Duodenal mucosa (tissue), 2 donors: ENCODE measurements around the gene SNUPN.
A peak's percentile ranks its signal among the peaks of the same experiment; 100 is the strongest.

ENCODE experiments used
- H3K27ac ChIP-seq: one replicate; pipeline ENCODE4 v1.7.0; 2013; ENCODE audit warnings: low read depth, low read length
- H3K27me3 ChIP-seq, 2 donors: one replicate each; pipeline ENCODE4 v1.7.0; 2013; ENCODE audit warnings: low read length in 2 of 2, control low read depth in 1 of 2; ENCODE audit not compliant: insufficient read depth in 2 of 2, control insufficient read depth in 1 of 2
- H3K36me3 ChIP-seq, 2 donors: one replicate each; pipeline ENCODE4 v1.7.0; 2013; ENCODE audit warnings: low read length in 2 of 2, control low read depth in 1 of 2; ENCODE audit not compliant: insufficient read depth in 2 of 2, control insufficient read depth in 1 of 2
- H3K4me1 ChIP-seq, 2 donors: one replicate each; pipeline ENCODE4 v1.7.0; 2013; ENCODE audit warnings: low read length in 2 of 2, control low read depth in 1 of 2; ENCODE audit not compliant: insufficient read depth in 2 of 2, control insufficient read depth in 1 of 2
- H3K4me3 ChIP-seq, 2 donors: one replicate each; pipeline ENCODE4 v1.7.0; 2013; ENCODE audit warnings: low read length in 2 of 2, low read depth in 1 of 2
- H3K9ac ChIP-seq, 2 donors: one replicate each; pipeline ENCODE4 v1.7.0; 2013; ENCODE audit warnings: low read length in 2 of 2, low read depth in 1 of 2
- H3K9me3 ChIP-seq, 2 donors: one replicate each; pipeline ENCODE4 v1.7.0; 2013; ENCODE audit warnings: low read length in 2 of 2, control low read depth in 1 of 2; ENCODE audit not compliant: control insufficient read depth in 1 of 2

Gene SNUPN

DNA sequence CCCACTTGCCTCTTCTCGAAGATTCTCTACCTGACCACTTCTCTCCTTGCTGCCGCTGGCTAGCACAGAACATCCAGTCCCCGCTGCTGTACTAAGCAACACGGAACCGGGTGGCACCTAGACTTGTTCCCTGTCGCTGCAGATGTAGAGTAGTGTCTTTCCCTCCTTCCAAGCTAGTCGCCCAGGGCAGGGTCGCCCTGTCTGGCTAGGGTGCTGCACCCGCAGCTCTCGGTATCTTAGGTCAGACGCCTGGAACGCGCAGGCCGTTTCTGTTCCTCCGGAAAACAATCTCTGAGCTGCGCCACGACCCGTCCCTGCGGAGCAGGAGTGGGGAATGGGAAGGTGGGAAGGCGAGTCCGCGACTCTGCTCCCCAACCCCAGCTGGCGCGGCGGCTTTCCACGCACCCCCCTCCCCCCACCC lies 21.4 kb upstream of the SNUPN start:
- Histone ChIP-seq H3K9me3 (no peaks in the 10 kb centered on the region), H3K27me3 (no peaks in the 10 kb centered on the region), H3K27ac (peak overlapping the region; percentile 92), H3K9ac (peak overlapping the region; percentile 91 to 96), H3K4me3 (peak overlapping the region; percentile 87 to 97), H3K4me1 (peaks cover 38 to 42% of the 10 kb centered on the region in 2 donors), H3K36me3 (peaks cover 0 to 18% of the 10 kb centered on the region in 2 donors)

DNA sequence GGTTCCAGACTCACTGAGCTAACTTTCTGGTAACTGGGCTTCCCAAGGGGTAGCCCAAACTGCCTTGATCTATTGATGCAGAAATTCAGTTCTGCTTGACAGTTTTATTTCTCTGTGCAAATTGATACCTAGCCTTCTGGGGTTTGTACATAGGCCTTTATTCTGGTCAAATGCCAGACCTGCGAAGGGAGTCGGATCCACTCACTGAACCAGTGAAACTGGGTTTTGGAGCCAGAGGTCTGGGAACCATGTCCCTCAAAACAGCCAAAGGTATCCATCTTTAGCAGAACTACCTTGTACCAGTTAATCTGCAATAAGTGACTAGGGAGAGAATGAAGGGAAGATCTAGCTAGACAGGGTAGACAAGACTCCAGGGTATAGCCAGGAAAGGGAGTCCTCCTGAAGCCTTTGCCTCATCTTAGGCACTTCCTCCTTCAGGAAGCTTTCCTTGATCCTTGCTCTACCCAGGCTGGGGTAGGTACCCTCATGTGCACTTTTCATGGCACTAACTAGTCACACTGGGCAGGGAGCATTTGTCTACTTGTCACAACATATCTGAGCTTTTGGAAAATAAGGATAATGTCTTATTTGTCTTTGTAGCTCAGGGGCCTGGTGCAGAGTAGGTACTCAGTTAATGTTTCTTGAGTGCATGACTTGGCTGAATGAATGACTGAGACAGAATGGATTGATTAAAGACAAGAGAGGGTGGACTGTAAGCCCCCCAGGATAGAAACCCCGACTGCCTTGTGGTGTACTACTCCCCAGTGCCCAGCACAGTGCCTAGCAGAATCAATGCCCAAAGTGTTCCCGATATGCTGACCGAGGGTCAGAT lies 20.8 kb upstream of the SNUPN start:
- peak overlapping the region; percentile 92 for H3K27ac ChIP-seq
- peak overlapping the region; percentile 87 to 97 for H3K4me3 ChIP-seq
- peak overlapping the region; percentile 91 to 96 for H3K9ac ChIP-seq
- H3K9me3 ChIP-seq, result no peaks in the 10 kb centered on the region
- no peaks in the 10 kb centered on the region for H3K27me3 ChIP-seq
- peaks cover 32 to 39% of the 10 kb centered on the region in 2 donors for H3K4me1 ChIP-seq
- peaks cover 0 to 17% of the 10 kb centered on the region in 2 donors for H3K36me3 ChIP-seq

DNA sequence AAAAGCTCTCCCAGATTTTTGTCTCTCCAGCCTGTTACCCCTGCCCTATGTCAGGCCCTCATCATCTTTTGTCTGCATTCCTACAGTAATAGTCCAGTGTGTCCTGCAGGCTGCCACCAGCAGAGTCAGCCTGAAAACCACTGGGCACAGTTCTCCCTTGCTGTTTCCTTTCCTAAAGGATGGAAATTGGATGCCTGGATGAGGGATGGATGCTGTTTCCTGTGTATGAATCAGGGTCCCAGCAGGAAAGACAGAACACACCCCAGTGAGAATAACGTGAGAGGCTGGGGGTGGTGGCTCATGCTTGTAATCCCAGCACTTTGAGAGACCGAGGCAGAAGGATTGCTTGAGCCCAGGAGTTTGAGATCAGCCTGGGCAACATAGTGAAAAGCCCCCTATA lies 18.9 kb upstream of the SNUPN start:
- Histone ChIP-seq H3K9me3 (no peaks in the 10 kb centered on the region), H3K9ac (no peak overlapping the region), H3K27me3 (no peaks in the 10 kb centered on the region), H3K4me1 (peaks cover 19 to 28% of the 10 kb centered on the region in 2 donors), H3K36me3 (peaks cover 0 to 2% of the 10 kb centered on the region in 2 donors), H3K27ac (no peak overlapping the region), H3K4me3 (no peak overlapping the region)

DNA sequence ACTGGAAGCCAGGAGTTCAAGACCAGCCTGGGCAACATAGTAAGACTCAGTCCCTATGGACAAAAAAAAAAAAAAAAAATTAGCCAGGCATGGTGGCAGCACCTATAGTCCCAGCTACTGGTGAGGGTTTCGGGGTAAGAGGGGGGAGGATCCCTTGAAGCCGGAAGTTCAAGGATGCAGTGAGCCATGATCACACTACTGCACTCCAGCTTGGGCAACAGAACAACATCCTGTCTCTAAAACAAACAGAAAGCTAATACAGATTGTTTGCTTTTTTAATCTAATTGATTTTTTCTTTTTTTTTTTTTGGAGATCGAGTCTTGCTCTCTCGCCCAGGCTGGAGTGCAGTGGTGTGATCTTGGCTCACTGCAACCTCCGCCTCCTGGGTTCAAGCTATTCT lies 16.1 kb upstream of the SNUPN start:
- H3K4me3 ChIP-seq, result no peak overlapping the region
- no peaks in the 10 kb centered on the region for H3K36me3 ChIP-seq
- no peaks in the 10 kb centered on the region for H3K9me3 ChIP-seq
- no peaks in the 10 kb centered on the region for H3K27me3 ChIP-seq
- no peak overlapping the region for H3K27ac ChIP-seq
- peaks cover 22 to 40% of the 10 kb centered on the region in 2 donors for H3K4me1 ChIP-seq
- no peak overlapping the region for H3K9ac ChIP-seq

DNA sequence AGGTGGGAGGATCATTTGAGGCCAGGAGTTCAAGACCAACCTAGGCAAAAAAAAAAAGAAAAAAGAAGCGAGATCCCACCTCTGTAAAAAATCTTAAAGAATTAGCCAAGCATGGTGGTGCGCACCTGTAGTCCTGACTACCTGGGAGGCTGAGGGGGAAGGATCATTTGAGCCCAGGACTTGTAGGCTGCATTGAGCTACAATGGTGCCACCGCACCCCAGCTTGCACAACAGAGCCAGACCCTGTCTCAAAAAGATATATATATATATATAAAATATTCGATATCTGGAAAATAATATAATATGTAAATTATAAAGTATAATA lies 15.6 kb upstream of the SNUPN start:
- Histone ChIP-seq H3K4me1 (peaks cover 18 to 36% of the 10 kb centered on the region in 2 donors), H3K36me3 (no peaks in the 10 kb centered on the region), H3K9me3 (no peaks in the 10 kb centered on the region), H3K4me3 (peak overlapping the region in 1 of 2 donors; percentile 99), H3K9ac (no peak overlapping the region), H3K27me3 (no peaks in the 10 kb centered on the region), H3K27ac (no peak overlapping the region)

DNA sequence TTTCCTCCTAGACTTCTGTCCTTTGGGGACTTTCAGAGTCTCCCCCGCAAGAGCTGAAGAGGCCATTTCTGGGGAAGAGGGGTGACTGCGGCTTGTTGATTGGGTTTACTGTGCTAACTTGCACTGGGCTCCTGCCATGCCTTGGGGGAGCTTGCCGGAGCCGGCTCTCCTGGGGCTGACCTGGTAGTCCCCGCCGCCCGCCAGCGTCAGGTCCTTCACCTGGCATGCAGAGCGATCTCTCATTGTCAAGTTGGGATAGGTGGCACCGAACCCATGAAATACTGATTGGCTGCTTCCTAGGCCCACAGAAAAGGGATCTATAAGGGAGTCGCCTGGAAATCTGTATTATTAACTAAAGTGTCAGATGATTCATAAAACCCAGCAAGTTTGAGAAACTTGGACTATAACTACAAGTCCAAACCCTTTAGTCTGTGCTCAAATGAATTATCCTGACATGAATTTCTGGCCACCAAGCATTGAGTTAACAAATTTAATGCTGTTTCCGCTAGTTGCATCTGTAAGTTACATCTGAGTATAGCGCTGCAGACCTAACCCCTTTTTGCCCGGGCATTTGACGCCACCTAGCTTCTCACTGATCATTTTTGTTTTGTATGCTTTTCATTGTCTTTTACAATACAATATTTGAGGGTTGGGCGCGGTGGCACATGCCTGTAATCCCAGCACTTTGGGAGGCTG lies 15.1 kb upstream of the SNUPN start:
- no peaks in the 10 kb centered on the region for H3K9me3 ChIP-seq
- peaks cover 16 to 36% of the 10 kb centered on the region in 2 donors for H3K4me1 ChIP-seq
- H3K27ac ChIP-seq, result peak overlapping the region; percentile 85
- peak overlapping the region; percentile 93 to 99 for H3K9ac ChIP-seq
- no peaks in the 10 kb centered on the region for H3K27me3 ChIP-seq
- peak overlapping the region; percentile 85 to 99 for H3K4me3 ChIP-seq
- no peaks in the 10 kb centered on the region for H3K36me3 ChIP-seq

DNA sequence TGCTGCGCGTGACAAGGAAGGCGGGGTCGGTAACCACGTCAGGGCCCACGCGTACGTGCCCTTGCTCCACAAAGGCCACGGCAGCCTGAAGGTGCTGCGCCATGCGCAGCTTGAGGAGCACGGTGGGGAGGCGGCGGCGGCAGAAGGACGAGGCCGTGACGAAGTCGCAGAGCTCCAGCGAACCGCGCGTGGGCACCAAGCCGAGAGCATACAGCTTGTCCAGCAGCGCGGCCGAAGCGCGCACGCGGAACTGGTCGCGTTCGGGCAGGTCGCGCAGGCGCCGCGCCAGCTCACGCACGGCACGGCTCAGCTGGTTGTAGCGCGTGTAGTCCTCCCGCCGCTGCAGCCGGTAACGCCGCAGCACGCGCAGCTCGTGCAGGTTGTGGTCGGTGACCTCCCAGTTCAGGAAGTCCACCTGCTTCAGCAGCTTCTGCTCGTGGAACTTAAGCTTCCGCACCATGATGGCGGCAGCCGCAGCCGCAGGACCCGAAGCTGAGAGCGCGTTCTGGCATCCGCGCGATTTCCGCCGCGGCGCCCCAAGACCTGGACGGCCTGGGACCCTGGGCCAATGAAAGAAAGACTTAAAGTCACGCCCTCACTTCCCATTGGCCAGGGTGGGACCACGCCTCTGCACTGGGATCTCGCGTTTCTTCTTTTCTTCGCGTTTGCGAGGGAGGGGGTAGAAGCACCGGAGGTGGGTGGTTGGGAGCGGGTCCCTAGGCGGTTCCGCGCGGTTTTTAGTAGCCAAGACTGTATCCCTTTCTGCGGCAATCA lies 14.4 kb upstream of the SNUPN start, which contains the start of gene IMP3:
Gene IMP3, minus strand, starts transcription at position 516 of the 774 bp plus-strand sequence. Its CDS starts 56 bp downstream, at position 460.
- peak within 1 kb of the TSS; percentile 85 to 99 for H3K4me3 ChIP-seq

DNA sequence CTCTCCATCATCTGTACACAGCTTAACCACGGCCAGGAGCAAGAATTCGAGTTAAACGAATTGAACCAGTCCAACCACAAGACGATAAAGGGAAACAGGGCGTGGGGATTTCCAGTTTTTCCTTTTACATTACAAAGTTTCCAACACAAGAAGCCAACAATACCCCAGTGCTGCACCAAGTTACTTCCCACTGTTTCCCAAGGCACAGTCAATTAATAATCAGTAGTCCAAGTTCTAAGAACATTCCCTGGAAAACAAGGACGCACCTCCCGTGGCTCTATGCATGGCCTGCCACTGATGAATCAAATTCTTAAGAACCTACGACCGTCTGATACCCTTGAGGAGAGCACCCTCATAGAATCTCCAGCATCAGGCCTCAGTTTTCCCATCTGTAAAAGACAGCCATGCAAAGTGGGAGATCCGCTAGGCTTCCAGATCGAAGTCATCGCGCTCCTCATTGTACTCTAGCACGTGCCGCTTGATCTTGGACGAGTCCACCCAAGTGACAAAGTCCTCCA lies 13.7 kb upstream of the SNUPN start:
- H3K4me3 ChIP-seq, result peak overlapping the region; percentile 85 to 99
- H3K9me3 ChIP-seq, result no peaks in the 10 kb centered on the region
- no peaks in the 10 kb centered on the region for H3K27me3 ChIP-seq
- peak overlapping the region; percentile 95 for H3K27ac ChIP-seq
- no peaks in the 10 kb centered on the region for H3K36me3 ChIP-seq
- peaks cover 16 to 36% of the 10 kb centered on the region in 2 donors for H3K4me1 ChIP-seq
- peak overlapping the region; percentile 93 to 99 for H3K9ac ChIP-seq

More for the DNA sequence above, 14.4 kb upstream of the SNUPN start, which contains the start of gene IMP3:
- peak within 1 kb of the TSS; percentile 95 for H3K27ac ChIP-seq
- H3K36me3 ChIP-seq, result no peaks in the 10 kb centered on the region
- peak within 1 kb of the TSS; percentile 93 to 99 for H3K9ac ChIP-seq
- no peaks in the 10 kb centered on the region for H3K27me3 ChIP-seq
- peaks cover 16 to 36% of the 10 kb centered on the region in 2 donors for H3K4me1 ChIP-seq
- no peaks in the 10 kb centered on the region for H3K9me3 ChIP-seq

DNA sequence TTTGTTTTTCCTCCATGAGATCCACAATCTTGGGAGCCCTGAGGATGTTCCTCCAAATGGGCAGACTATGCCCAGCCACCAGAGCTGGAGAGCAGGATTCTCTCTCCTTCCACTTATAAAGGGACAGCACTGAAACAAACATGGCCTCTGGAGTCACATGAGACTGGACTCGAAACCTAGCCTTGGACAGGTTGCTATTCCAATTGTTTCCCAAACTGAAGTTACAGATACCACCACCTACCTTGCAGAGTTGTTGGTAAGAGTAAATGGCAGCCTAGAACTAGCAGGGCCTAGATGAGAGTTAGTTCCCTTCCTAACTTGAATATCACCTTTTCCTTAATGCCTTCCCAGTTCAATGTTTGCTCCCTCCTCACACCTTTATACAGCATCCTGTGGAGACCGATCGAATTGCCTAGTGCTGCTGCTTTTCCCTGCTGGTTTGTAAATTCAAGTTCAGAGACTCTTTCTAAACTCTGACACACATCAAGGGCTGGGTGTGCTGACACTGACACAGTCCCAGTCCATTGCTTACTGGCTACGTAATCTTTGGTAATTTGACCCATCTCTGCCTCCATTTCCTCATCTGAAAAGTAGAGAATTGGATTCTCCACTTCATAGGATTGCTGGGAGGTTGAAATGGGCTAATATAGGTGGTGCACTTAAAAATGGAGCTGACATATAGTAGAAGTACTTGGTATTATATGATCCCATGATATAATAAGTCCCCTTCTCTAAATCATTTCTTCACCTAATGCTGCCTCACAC lies 11.9 kb upstream of the SNUPN start:
- H3K9ac ChIP-seq, result peak overlapping the region in 1 of 2 donors; percentile 93
- no peaks in the 10 kb centered on the region for H3K36me3 ChIP-seq
- peaks cover 16 to 36% of the 10 kb centered on the region in 2 donors for H3K4me1 ChIP-seq
- H3K9me3 ChIP-seq, result no peaks in the 10 kb centered on the region
- no peak overlapping the region for H3K27ac ChIP-seq
- H3K4me3 ChIP-seq, result peak overlapping the region in 1 of 2 donors; percentile 99
- H3K27me3 ChIP-seq, result no peaks in the 10 kb centered on the region
